ENCODE measurements around the gene BSPRY. TPM values are rescaled to one million over a fixed set of nuclear protein-coding genes. Genes with fewer than 3 reads are reported as not detected.
"Not testable (repeated sequence)": the region's sequence is repeated elsewhere in the genome, so short reads cannot be mapped to it uniquely, and the experiment has no call there.

BSPRY gene
- polyA plus RNA-seq, 4 donors = 9.2 to 10.3 (median 9.9) TPM

DNA sequence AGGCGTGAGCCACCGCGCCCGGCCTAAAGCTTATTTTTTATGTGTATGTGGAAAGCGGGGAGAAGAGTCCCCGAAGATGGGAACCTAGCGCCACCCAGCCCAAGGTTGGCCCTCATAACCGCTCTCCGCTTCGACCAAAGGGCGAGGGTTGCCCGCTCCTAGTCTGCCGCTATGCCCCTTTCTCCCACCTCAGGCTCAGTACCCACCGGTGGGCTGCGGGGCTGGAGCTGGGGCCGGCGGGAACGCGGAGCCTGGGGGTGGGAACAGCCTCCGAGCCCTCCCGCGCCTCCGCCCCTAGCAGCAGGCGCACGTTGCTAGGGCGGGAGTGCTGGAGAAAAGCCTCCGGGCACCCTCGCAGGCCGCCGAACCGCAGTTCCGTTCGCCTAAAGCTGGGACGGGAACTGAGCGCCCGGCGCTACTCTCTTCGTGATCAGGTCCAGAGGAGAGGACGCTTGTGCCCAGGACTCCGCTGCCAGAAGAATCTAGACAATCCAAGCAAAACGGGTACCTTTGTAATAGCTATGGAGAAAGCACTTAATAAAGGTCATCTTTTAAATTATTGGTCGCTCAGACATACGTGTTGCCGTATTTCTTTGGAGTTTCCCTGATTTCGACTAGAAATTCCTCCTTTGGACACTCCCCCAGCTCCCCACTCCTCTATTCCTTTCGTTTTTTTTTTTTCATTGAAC lies 9.2 kb upstream of the BSPRY start, which contains the start of gene WDR31:
Gene WDR31 (minus strand): TSS at position 265 of the 689 bp plus-strand sequence. CDS start 8,253 bp downstream, outside the sequence.
- DNase-seq (ENCODE audit: low read depth in 4 of 4, low spot score in 3 of 4) = peak; percentile 78 to 85 (median 83)

DNA sequence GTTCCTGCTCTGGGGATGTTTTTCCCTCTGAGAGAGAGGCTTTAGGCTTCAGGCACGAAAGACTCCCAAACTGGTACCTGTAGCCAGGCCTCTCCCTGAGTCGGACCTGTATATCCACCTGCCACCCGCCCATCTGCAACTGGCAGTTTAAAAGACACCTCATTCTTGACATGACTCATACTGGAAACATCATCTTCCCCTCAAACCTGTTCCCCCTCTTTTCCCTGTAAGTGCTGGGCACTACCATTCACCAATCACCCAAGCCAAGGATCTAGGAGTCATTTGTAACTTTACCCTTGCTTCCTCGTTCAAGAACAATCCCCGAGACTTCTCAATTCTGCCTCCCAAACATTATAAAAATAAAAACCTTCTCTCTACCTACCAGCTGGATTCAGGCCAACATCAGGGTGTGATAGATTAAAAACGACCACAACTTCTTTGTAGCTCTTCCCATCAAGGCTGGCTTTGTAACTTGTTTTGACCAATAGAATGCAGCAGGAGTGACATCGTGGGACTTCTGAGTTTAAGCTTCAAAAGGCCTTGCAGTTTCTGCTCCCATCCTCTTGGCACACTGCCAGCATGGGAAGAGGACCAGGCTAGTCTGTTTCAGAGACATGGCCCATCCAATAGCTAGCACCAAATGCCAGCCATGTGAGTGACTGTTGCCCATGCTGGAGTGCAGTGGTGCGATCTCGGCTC lies 7.5 kb upstream of the BSPRY start:
- no peak for DNase-seq (ENCODE audit: low read depth in 4 of 4, low spot score in 3 of 4)

DNA sequence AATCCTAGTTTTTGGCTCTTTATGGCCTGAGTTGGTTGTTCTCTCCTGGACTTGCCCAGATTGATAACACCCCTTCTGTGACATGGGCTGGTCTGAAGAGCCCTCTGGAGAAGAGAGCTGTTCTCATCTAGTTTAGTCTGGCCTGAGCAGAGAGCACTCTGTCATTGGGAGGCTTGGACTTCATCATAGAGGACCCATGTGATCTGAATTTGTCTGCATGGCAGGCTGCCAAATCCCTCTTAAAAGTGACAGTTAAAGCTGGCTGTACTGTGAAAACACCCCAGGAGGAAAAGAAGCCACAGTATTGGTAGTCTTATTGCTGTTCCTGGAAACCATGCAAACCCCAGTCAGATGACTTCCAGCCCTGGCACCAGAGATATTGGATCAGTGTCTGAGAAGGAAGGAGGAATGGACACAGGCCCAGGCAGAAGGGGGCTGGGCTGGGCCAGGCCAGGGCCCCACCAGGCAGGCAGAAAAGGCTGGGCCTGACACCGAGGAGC lies 5.6 kb upstream of the BSPRY start:
- peak in 3 of 4 donors; percentile 46 to 67 (median 56) for DNase-seq (ENCODE audit: low read depth in 4 of 4, low spot score in 3 of 4)

DNA sequence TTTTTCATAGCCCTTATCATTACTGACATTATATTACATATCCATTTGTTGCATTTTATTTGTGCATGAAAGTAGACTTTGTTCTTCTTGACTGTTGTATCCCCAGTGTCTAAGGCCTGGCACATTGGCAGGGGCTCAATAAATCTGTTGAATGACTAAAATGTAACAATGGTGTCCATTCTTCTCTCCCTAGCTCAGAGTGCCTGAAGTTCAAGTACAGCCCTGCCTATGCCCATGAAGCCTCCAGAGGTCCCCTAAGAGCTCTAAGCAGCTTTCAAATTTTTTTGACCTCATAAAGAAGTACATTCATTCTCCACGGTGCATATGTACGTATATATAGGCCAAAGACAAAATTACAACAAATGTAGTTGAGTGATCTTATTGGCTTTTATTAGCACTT lies 4.2 kb upstream of the BSPRY start:
- DNase-seq (ENCODE audit: low read depth in 4 of 4, low spot score in 3 of 4) = no peak

DNA sequence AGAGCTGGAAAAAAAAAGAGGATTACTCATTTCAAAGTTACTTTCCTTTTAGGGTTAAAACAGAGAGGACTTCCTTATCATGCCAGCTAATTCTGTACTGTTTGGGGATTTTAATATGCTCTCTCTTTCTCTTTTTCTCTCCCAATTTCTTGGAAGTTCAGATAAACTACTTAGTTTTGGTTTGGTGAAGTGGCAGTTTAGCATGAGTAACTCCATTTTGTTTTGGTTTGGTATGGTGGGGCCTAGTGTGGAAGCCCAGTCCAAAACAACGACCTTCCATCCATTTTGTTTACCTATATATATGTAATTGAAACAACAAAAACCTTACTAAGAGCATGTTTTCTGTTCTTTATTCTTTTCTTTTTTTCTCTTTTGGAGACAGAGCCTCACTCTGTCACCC lies 3.7 kb upstream of the BSPRY start:
- no peak for DNase-seq (ENCODE audit: low read depth in 4 of 4, low spot score in 3 of 4)

DNA sequence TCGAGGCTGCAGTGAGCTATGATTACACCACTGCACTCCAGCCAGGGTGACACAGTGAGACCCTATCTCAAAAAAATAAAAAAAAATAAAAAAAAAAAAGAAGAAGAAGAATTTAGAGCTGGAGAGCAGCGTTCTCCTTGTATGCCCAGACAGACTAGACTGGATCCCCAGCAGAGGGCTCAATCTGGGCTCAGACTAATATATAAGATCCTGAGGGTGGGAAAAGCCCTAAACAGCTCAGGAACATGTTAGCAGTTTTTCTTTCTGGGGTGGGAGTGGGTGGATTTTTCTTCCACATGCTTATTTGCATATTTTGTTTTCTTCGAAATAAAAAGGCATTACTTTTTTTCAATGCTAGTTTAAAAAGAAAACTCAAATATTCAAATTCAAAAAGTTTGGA lies 904 bp upstream of the BSPRY start:
- DNase-seq (ENCODE audit: low read depth in 4 of 4, low spot score in 3 of 4) = no peak

DNA sequence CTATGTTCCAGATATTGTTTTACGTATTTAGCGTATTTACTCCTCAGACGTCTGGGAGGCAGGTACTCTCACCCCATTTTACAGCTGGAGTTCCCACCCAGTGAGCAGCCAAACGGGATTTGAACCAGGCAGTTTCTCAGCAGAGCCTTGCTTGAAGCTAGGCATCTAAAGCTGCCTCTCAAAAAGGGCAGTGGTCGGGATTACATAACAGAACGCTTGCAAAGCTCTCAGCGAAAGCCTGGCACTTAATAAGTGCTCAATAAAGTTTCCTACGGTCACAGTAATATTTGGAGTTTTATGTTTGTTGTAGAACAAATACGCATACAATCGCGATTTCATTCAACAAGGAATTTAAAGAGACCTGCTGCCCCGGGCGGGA lies 286 bp upstream of the BSPRY start:
- DNase-seq (ENCODE audit: low read depth in 4 of 4, low spot score in 3 of 4) = no peak

DNA sequence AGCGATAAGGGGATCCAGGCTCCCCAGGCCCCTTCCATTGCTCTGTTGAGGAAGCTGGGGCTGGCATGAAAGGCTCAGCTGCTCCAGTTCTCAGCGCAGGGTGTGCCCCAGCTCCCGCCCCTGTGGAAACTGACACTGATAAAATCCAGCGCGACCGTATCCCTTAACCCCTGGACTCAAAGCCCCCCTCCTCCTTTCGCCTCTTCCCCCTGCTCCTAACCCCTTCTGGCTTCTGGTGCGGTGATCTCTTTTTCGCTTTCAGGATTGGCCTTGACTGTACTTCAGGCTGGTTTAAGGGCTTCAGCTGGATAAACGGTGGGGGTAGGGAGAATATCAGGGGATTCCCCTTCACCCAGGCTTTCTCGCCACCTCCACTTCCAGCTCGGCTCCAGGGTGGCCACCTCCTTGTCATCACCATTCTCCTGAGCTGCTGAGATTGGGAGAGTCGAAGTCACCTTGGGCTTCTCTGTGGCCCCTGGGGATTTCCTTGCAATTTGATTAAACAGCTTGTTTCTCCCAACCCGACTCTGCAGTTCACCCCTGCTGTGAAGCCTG lies 843 bp downstream of the BSPRY start:
- DNase-seq (ENCODE audit: low read depth in 4 of 4, low spot score in 3 of 4) = no peak

DNA sequence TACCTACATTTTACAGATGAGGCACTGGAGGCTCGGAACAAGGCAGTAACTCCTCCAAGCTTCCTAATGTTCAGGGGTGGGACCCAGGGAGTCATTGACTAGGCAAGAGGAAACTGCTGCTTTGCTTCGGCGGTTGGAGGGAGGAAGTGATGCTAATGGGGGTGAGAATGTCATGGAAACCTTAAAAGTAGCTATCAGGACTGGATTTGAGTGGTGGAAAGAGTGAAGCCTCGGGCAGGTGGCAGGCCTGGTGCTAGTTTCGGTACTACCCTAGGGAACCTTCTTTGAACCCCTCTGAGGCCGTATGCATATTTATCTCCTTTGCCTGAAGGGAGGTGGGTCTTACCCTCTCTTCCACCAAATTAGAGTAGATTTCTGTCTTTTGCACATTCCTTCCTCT lies 1.6 kb downstream of the BSPRY start:
- DNase-seq (ENCODE audit: low read depth in 4 of 4, low spot score in 3 of 4) = no peak

DNA sequence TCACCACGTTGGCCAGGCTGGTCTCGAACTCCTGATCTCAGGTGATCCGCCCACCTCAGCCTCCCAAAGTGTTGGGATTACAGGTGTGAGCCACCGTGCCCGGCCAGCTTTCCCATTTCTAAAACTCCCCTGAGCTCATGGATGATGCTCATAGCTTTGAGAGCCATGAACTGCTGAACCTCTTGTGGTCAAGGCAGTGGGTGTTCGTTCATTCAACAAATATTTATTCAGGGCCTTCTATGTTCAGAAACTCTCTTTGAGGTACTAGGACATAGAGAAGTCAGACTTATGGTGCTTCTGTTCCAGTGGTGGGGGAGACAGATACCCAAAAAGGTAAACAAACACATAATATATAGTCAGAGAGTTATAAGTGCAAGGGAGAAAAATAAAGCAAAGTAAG lies 2.7 kb downstream of the BSPRY start:
- no peak for DNase-seq (ENCODE audit: low read depth in 4 of 4, low spot score in 3 of 4)

DNA sequence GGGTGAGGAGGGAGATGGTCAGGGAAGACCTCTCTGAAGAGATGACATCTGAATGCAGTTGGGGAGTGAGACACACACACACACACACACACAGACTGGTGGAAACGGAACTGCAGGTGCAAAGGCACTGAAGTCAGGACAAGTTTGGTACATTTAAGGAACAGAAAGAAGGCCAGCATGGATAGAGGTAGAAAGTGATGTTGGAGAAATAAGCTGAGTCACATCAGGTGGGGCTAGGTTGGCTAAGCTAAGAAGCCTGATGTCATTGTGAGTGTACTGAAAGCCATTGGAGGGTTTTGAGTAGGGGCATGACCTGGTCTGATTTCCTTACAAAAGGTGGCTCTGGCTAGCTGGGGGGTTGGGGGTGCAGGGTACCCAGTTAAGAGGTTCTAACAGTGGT lies 3.1 kb downstream of the BSPRY start:
- no peak for DNase-seq (ENCODE audit: low read depth in 4 of 4, low spot score in 3 of 4)

DNA sequence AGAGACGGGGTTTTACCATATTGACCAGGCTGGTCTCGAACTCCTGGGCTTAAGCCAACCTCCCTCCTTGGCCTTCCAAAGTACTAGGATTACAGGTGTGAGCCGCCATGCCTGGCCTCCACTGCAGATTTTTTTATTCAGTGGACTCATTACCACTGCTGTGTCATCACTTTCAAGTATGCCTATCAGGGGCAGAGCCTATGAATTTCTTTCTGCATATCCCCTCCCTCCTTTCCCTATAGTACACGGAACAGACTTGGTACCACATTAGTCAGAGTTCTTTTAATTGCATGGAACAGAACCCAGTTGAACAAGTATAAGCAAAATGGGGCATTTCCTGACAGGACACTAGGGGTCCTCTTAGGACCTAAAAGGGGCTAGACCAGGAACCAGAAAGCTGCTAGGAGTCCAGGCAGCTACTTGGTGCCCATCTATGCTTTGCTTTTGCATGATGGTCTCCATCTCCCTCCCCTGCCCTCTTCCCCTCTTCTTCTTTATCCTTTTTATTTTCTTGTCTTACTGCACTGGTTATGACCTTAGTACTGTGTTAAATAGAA lies 5.8 kb downstream of the BSPRY start:
- no peak for DNase-seq (ENCODE audit: low read depth in 4 of 4, low spot score in 3 of 4)

DNA sequence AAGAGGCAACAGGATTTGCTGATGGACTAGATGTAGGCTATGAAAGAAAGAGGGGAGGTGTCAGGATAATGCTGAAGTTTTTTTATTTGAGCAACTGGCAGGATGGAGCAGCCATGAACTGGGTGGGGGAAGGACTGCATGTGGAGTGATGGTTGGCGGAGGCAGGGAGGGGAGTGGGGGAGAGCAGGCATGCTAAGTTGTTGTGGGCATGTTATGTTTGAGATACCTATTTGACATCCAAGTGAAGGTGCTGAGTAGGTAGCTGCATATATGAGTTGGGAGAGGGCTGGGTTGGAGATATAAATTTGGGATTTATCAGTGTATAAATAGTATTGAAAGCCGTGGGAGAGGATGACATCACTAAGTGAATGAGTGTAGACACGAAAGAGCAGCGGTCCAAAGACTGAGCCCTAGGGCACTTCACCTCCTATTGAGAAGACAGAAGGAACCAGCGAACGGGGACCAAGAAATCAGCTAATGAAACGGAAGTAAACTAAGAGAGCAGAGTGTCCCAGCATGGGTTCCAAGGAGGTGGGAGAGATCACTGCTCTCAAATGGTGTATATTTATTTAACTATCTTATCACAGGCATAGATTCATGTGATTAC lies 7.4 kb downstream of the BSPRY start:
- no peak for DNase-seq (ENCODE audit: low read depth in 4 of 4, low spot score in 3 of 4)

DNA sequence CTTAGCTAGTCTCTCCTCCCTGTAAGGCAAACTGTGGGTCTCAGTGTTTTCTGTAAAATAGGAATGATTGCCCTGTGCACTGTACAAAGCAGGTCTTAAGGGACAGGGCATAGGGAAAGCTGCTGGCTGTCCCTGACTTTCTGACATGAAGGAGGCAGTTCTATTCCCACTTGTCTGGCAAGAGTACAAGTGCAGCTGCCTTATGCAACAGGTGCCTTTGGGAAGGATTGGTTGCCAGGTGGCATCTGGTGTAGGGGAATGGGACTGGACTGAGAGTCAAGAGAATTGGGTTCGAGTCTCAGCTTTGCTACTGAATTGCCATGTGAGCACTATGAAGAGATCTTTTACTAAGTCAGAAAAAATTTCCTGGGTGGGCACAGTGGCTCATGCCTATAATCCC lies 10.0 kb downstream of the BSPRY start:
- DNase-seq (ENCODE audit: low read depth in 4 of 4, low spot score in 3 of 4) = no peak

DNA sequence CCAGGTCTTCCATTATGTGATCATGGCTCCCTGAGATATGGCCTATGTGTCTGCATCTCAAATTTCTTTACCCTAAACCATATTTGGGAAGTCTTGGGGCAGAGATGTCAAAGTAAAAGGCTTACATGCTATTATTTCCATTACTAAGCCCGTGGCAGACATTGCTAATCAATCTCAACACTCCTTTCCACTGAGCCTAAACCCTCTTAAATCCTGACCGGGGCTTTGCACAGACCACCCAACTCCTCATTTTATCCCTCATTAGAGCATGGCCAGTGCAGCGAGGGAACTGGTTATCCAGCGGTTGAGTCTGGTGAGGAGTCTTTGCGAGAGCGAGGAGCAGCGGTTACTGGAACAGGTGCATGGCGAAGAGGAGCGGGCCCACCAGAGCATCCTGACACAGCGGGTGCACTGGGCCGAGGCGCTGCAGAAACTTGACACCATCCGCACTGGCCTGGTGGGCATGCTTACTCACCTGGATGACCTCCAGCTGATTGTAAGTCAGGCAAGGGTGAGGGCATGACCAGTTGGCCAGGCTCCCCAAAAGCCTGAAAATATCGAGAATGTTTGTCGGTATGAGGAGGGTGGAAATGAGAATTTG lies 11.0 kb downstream of the BSPRY start:
- DNase-seq (ENCODE audit: low read depth in 4 of 4, low spot score in 3 of 4) = no peak

DNA sequence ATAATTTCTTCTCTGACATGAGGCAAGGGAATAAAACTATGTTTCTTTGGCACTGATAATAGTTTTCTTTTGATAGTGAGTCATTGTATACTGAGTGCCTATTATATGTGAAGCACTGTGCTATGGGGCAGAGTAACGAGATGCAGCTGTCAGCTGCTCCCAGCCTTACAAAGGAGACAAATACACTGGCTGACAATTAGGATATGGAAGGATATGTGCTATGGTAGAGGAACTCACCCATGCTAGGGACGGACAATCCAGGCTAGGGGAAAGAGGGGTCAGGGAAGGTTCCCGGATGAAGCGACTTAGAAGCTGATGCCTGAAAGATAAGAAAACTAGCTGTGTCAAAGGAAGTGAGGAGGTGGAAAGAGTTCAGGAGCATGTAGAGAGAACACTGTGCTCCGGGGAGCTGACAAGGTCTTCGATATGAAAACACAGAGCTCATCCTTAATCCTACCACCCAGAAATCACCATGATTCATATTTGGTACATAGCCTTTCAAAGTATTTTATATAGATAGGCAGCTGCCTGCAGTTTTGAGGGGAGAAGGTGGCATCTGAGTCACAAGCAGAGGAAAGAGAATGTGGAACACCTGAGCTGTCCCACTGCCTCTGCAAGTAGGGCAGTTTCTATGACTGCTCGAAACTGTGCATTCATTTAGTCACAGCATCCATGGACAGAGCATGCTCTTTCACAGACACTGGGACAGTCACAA lies 12.1 kb downstream of the BSPRY start:
- no peak for DNase-seq (ENCODE audit: low read depth in 4 of 4, low spot score in 3 of 4)

DNA sequence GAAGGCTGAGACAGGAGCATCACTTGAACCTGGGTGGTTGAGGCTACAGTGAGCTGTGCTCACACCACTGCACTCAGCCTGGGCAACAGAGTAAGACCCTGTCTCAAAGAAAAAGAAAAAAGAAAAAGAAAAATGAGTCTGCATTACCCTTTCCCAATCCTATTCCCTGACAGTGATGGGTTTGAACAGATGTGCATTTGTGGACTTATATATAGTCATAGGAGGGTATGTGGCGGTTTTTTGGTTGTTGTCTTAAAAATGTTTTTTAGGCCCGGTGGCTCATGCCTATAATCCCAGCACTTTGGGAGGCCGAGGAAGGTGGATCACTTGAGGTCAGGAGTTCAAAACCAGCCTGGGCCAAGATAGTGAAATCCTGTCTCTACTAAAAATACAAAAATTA lies 14.0 kb downstream of the BSPRY start:
- DNase-seq (ENCODE audit: low read depth in 4 of 4, low spot score in 3 of 4) = no peak

DNA sequence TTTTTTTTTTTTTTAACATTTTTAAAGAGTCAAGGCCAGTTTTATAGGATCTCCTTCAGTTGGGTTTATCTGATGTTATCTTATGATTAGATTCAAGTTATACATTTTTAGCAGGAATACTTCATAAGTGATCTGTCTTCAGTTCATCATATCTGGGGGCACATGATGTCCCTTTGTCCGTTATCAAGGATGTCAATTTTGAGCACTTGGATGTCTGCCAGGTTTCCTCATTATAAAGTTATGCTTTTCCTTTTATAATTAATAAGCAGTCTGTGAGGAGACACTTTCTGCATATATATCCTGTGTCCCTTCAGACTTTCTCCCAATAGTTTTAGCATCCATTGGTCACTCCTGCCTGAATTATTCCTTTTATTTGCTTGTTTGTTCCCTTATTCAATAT lies 15.6 kb downstream of the BSPRY start:
- no peak for DNase-seq (ENCODE audit: low read depth in 4 of 4, low spot score in 3 of 4)

DNA sequence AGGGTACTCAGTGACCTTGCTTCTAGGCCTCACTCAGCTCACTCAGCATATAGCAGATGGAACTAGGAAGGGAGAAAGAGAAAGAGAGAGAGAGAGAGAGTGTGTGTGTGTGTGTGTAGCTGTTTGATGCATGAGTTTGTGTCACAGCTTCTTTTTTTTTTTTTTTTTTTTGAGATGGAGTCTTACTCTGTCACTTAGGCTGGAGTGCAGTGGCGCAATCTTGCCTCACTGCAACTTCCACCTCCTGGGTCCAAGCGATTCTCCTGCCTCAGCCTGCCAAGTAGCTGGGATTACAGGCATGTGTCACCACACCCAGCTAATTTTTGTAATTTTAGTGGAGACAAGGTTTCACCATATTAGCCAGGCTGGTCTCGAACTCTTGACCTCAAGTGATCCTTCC lies 16.3 kb downstream of the BSPRY start:
- not testable (repeated sequence) for DNase-seq (ENCODE audit: low read depth in 4 of 4, low spot score in 3 of 4)

DNA sequence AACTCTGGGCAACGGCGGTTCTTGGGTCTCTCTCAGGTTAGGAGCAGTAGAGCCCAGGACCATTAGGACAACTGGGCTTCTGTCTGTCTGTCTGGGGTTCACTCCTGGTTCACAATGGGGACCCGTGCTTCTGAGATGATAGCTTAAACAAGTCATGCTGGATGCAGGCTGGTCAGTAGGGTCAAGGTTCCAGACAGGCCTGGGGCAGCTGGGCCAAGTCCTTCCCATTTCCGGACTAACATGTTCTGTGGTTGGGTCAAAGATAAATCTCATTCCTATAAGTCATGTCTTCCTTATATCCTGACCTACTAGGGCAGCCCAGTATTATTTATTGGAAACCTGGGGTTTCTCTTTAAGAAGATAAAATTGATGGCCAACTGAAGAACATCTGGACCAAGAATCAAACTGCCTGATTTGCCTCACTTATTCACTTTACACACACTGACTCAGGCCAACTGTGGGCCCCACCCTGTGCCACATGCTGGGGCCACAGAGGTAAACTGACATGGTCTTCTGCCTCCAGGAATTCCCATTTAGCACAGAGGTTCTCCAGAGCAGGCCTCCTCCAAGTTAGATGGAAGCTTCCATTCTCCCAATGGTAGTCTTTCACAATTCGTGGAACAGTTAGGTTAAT lies 19.1 kb downstream of the BSPRY start:
- DNase-seq (ENCODE audit: low read depth in 4 of 4, low spot score in 3 of 4) = no peak

Measured in right renal pelvis (tissue), 4 donors.